Measurements from ENCODE around the gene SOX1.

Gene SOX1

GRCh38 chr13:112069845-112070251 lies 2.9 kb downstream of the SOX1 start:
- no peak for DNase-seq (ENCODE audit: low read depth)
- H3K4me3 ChIP-seq (ENCODE audit: low read depth, low read length): no peak overlapping the region

- no peak for DNase-seq (ENCODE audit: low read depth)
Measured at GRCh38 chr13:112071102-112071722, 4.3 kb downstream of the SOX1 start.

GRCh38 chr13:112071723-112072533 lies 5.0 kb downstream of the SOX1 start:
- DNase-seq (ENCODE audit: low read depth): no peak
- H3K4me3 ChIP-seq (ENCODE audit: low read depth, low read length): no peak overlapping the region

More at GRCh38 chr13:112071102-112071722, 4.3 kb downstream of the SOX1 start:
- H3K4me3 ChIP-seq (ENCODE audit: low read depth, low read length): no peak overlapping the region

GRCh38 chr13:112072534-112073244 lies 5.7 kb downstream of the SOX1 start:
- H3K4me3 ChIP-seq (ENCODE audit: low read depth, low read length): no peak overlapping the region
- DNase-seq (ENCODE audit: low read depth): no peak

- no peak overlapping the region for H3K4me3 ChIP-seq (ENCODE audit: low read depth, low read length)
- DNase-seq (ENCODE audit: low read depth): no peak
Measured at GRCh38 chr13:112073245-112074138, 6.5 kb downstream of the SOX1 start.

GRCh38 chr13:112074139-112074865 lies 7.4 kb downstream of the SOX1 start:
- H3K4me3 ChIP-seq (ENCODE audit: low read depth, low read length): no peak overlapping the region
- no peak for DNase-seq (ENCODE audit: low read depth)

- H3K4me3 ChIP-seq (ENCODE audit: low read depth, low read length): no peak overlapping the region
- no peak for DNase-seq (ENCODE audit: low read depth)
Measured at GRCh38 chr13:112077729-112078128, 10.8 kb downstream of the SOX1 start.

GRCh38 chr13:112078216-112078615 lies 11.3 kb downstream of the SOX1 start:
- DNase-seq (ENCODE audit: low read depth): no peak
- H3K4me3 ChIP-seq (ENCODE audit: low read depth, low read length): no peak overlapping the region

- no peak overlapping the region for H3K4me3 ChIP-seq (ENCODE audit: low read depth, low read length)
- no peak for DNase-seq (ENCODE audit: low read depth)
Measured at GRCh38 chr13:112078879-112079531, 12.1 kb downstream of the SOX1 start.

GRCh38 chr13:112079696-112080095 lies 12.7 kb downstream of the SOX1 start:
- no peak overlapping the region for H3K4me3 ChIP-seq (ENCODE audit: low read depth, low read length)
- no peak for DNase-seq (ENCODE audit: low read depth)

- no peak for DNase-seq (ENCODE audit: low read depth)
- no peak overlapping the region for H3K4me3 ChIP-seq (ENCODE audit: low read depth, low read length)
Measured at GRCh38 chr13:112083971-112084370, 17.0 kb downstream of the SOX1 start.

- no peak overlapping the region for H3K4me3 ChIP-seq (ENCODE audit: low read depth, low read length)
- no peak for DNase-seq (ENCODE audit: low read depth)
Measured at GRCh38 chr13:112092453-112092852, 25.5 kb downstream of the SOX1 start.

- no peak overlapping the region for H3K4me3 ChIP-seq (ENCODE audit: low read depth, low read length)
- DNase-seq (ENCODE audit: low read depth): no peak
Measured at GRCh38 chr13:112095354-112095753, 28.4 kb downstream of the SOX1 start.

- no peak overlapping the region for H3K4me3 ChIP-seq (ENCODE audit: low read depth, low read length)
- no peak for DNase-seq (ENCODE audit: low read depth)
Measured at GRCh38 chr13:112096959-112097358, 30.0 kb downstream of the SOX1 start.

- no peak overlapping the region for H3K4me3 ChIP-seq (ENCODE audit: low read depth, low read length)
- no peak for DNase-seq (ENCODE audit: low read depth)
Measured at GRCh38 chr13:112097770-112098169, 30.8 kb downstream of the SOX1 start.

- no peak overlapping the region for H3K4me3 ChIP-seq (ENCODE audit: low read depth, low read length)
- no peak for DNase-seq (ENCODE audit: low read depth)
Measured at GRCh38 chr13:112098699-112099098, 31.8 kb downstream of the SOX1 start.

GRCh38 chr13:112101360-112101930 lies 34.5 kb downstream of the SOX1 start:
- H3K4me3 ChIP-seq (ENCODE audit: low read depth, low read length): no peak overlapping the region
- DNase-seq (ENCODE audit: low read depth): no peak

GRCh38 chr13:112102243-112102642 lies 35.3 kb downstream of the SOX1 start:
- no peak for DNase-seq (ENCODE audit: low read depth)
- no peak overlapping the region for H3K4me3 ChIP-seq (ENCODE audit: low read depth, low read length)

Data from skeletal muscle cell (primary cell).